Hepatocyte (in vitro differentiated cells): Measurements from ENCODE around the gene MYBPC3. TPM values are rescaled to one million over a fixed set of nuclear protein-coding genes. Genes with fewer than 3 reads are reported as not detected.

ENCODE experiments used
- DNase-seq: peaks from one replicate; pipeline ENCODE4 v3.0.0-alpha.2; 2016; ENCODE audit warnings: low spot score
- H2AFZ ChIP-seq: fragments of 200-600 bp; sonication (generic); 2 replicates; pipeline ENCODE4 v1.6.0; 2016; ENCODE audit warnings: antibody characterized with exemption, mild to moderate bottlenecking
- H3K27ac ChIP-seq: fragments of 200-600 bp; sonication (generic); 2 replicates; pipeline ENCODE4 v1.5.1; 2016; ENCODE audit warnings: mild to moderate bottlenecking
- H3K27me3 ChIP-seq: fragments of 200-600 bp; sonication (generic); 2 replicates; pipeline ENCODE4 v1.6.1; 2016
- H3K36me3 ChIP-seq: fragments of 200-600 bp; sonication (generic); replicated peaks from 2 replicates; pipeline ENCODE4 v1.5.1; 2016; ENCODE audit warnings: low read depth; ENCODE audit not compliant: insufficient read depth
- H3K4me1 ChIP-seq: fragments of 200-600 bp; sonication (generic); 2 replicates; pipeline ENCODE4 v1.5.1; 2016; ENCODE audit warnings: mild to moderate bottlenecking, moderate library complexity; ENCODE audit not compliant: insufficient read depth
- H3K4me2 ChIP-seq: fragments of 200-600 bp; sonication (generic); 2 replicates; pipeline ENCODE4 v1.6.0; 2016
- H3K4me3 ChIP-seq: fragments of 200-600 bp; sonication (generic); 2 replicates; pipeline ENCODE4 v1.5.1; 2016; ENCODE audit warnings: mild to moderate bottlenecking
- H3K79me2 ChIP-seq: fragments of 200-600 bp; sonication (generic); 2 replicates; pipeline ENCODE4 v1.6.0; 2017; ENCODE audit warnings: mild to moderate bottlenecking
- H3K9me2 ChIP-seq: fragments of 200-600 bp; sonication (generic); replicated peaks from 2 replicates; pipeline ENCODE4 v1.6.0; 2017; ENCODE audit warnings: mild to moderate bottlenecking; ENCODE audit not compliant: insufficient read depth
- H3K9me3 ChIP-seq: fragments of 200-600 bp; sonication (generic); 2 replicates; pipeline ENCODE4 v1.5.1; 2016; ENCODE audit warnings: low read depth, mild to moderate bottlenecking
- H4K20me1 ChIP-seq: fragments of 200-600 bp; sonication (generic); 2 replicates; pipeline ENCODE4 v1.6.0; 2016; ENCODE audit warnings: mild to moderate bottlenecking; ENCODE audit not compliant: insufficient read depth, poor library complexity, severe bottlenecking
- CTCF ChIP-seq: fragments of 200-600 bp; sonication (generic); IDR thresholded peaks from 2 replicates; pipeline ENCODE4 v1.5.1; 2016; ENCODE audit warnings: antibody characterized with exemption, mild to moderate bottlenecking; ENCODE audit not compliant: poor library complexity
- EZH2 ChIP-seq: fragments of 200-600 bp; sonication (generic); IDR thresholded peaks from 2 replicates; pipeline ENCODE4 v1.6.1; 2016; ENCODE audit warnings: antibody characterized with exemption, mild to moderate bottlenecking, borderline replicate concordance
- EZH2phosphoT487 ChIP-seq: fragments of 200-600 bp; sonication (generic); IDR thresholded peaks from one replicate; pipeline ENCODE4 v1.6.1; 2018; ENCODE audit warnings: antibody characterized with exemption, mild to moderate bottlenecking, low read depth, moderate library complexity; ENCODE audit not compliant: unreplicated experiment, severe bottlenecking
- WGBS: methylation state at CpG from one replicate; pipeline ENCODE4 v1.1.6; 2016; ENCODE audit warnings: low lambda C conversion rate; ENCODE audit errors: missing lambda C conversion rate; 5-methylcytosine and 5-hydroxymethylcytosine counted together
- polyA plus RNA-seq: library from polyadenylated mRNA; unstranded; fragments of >200 nt; fragmentation: Nextera tagmentation; extraction: Ambion mirVana; gene quantifications from 2 replicates; pipeline ENCODE4 v1.2.1, GENCODE V29; 2016
- total RNA-seq: library from RNA; depleted of rRNA; stranded (reverse); fragments of >200 nt; gene quantifications from 2 replicates; pipeline ENCODE4 v1.2.3, GENCODE V29; 2014

MYBPC3 gene
- total and polyA plus RNA-seq, 2 experiments from 2014 or later: 0.51 to 1.4 TPM

GRCh38 chr11:47289856-47290255 lies 62.6 kb downstream of the MYBPC3 start:
- TF ChIP-seq CTCF (no peak), EZH2 (no peak), EZH2phosphoT487 (no peak)
- Histone ChIP-seq H3K9me2 (no peaks in the 10 kb centered on the region), H3K4me3 (no peak overlapping the region), H3K36me3 (no peaks in the 10 kb centered on the region), H3K27ac (no peak overlapping the region), H3K4me1 (no peaks in the 10 kb centered on the region), H3K9me3 (no peaks in the 10 kb centered on the region), H4K20me1 (no peaks in the 10 kb centered on the region), H2AFZ (no peak overlapping the region), H3K4me2 (no peak overlapping the region), H3K27me3 (no peaks in the 10 kb centered on the region), H3K79me2 (no peaks in the 10 kb centered on the region)
- WGBS: 98% methylated on average over 15 of the region's 15 CpGs
- no peak for DNase-seq

DNA sequence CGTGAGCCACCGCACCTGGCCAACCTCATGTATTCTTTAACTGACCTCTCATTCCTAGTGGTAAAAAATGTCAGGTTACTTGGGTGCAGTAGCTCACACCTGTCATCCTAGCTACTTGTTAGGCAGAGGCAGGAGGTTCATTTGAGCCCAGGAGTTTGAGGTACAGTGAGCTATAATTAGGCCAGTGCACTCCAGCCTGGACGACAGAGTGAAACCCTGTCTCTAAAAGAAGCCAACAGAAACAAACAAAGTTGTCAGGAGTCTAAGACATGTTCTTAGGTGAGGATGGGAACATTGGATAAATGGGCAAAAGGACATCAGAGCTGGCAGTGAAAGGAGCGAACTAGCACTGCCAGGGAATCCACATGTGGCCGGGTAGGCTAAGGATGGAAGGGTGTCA lies 64.4 kb downstream of the MYBPC3 start:
- no peak for DNase-seq
- Histone ChIP-seq H3K4me2 (no peak overlapping the region), H4K20me1 (no peaks in the 10 kb centered on the region), H3K27ac (no peak overlapping the region), H3K4me1 (no peaks in the 10 kb centered on the region), H3K9me3 (no peaks in the 10 kb centered on the region), H3K79me2 (no peaks in the 10 kb centered on the region), H2AFZ (no peak overlapping the region), H3K9me2 (no peaks in the 10 kb centered on the region), H3K27me3 (no peaks in the 10 kb centered on the region), H3K36me3 (no peaks in the 10 kb centered on the region), H3K4me3 (no peak overlapping the region)
- no peak for TF ChIP-seq EZH2phosphoT487
- no peak for TF ChIP-seq EZH2
- no peak for TF ChIP-seq CTCF
- 95% methylated on average over 5 of the region's 5 CpGs for WGBS

DNA sequence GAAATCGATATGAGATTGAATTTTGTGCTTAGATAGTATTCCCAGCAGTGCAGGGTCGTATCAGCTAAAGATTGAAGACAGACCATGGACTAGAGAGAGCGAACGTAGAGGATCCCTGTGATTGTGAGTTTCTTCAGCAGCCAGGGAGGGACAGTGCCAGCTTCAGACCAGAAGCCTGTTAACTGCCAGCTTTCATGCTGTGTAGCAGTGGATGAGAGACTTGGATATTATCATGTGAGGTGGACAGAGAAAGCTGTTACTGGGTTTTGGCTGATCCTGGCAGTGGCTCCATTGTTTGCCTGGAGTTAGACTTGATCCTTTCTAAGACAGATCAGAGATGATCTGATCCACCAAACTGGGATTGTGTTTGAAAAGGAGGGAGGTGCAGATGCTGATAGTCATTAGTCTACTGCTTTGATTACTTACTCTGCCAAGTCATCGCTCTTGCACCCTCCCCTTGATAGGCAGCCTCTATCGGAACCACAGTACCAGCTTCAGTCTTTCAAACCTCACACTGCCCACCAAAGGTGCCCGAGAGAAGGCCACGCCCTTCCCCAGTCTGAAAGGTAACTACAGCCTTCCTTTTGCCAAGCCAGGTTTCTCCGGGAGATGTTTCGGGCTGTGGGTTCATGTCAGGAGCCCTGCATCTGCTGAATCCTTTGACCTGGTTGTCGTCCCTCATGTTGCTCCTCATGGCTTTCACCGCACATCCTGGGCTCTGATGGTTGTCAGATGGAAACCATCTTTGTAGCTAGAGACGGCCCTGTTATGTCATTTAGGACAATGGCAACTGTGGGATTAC lies 66.3 kb downstream of the MYBPC3 start:
- H3K9me2 ChIP-seq: no peaks in the 10 kb centered on the region
- H4K20me1 ChIP-seq: no peaks in the 10 kb centered on the region
- no peaks in the 10 kb centered on the region for H3K36me3 ChIP-seq
- no peak overlapping the region for H3K4me2 ChIP-seq
- no peak overlapping the region for H3K27ac ChIP-seq
- no peak overlapping the region for H2AFZ ChIP-seq
- H3K4me3 ChIP-seq: no peak overlapping the region
- 95% methylated on average over 13 of the region's 13 CpGs for WGBS
- H3K79me2 ChIP-seq: no peaks in the 10 kb centered on the region
- H3K27me3 ChIP-seq: no peaks in the 10 kb centered on the region
- TF ChIP-seq EZH2: no peak
- no peak for TF ChIP-seq CTCF
- TF ChIP-seq EZH2phosphoT487: no peak
- DNase-seq: no peak
- H3K9me3 ChIP-seq: no peaks in the 10 kb centered on the region
- no peaks in the 10 kb centered on the region for H3K4me1 ChIP-seq
